Spinal cord (tissue), 10 donors: Measurements from ENCODE around the gene FOXA1. TPM values are rescaled to one million over a fixed set of nuclear protein-coding genes. Genes with fewer than 3 reads are reported as not detected.
"Not testable (repeated sequence)": the region's sequence is repeated elsewhere in the genome, so short reads cannot be mapped to it uniquely, and the experiment has no call there.

Experiments
- DNase-seq, 6 donors: peaks; one replicate each; pipeline versions ENCODE4 v3.0.0 to v3.0.0-alpha.2; 2013 to 2015; ENCODE audit warnings: low spot score in 6 of 6, low read depth in 4 of 6
- H3K27ac ChIP-seq: one replicate; pipeline ENCODE4 v1.5.1; 2013; ENCODE audit warnings: low read depth, low read length, control low read depth
- H3K27me3 ChIP-seq: one replicate; pipeline ENCODE4 v1.6.1; 2013; ENCODE audit warnings: low read length; ENCODE audit not compliant: control insufficient read depth, insufficient read depth
- H3K36me3 ChIP-seq: one replicate; pipeline ENCODE4 v1.6.1; 2013; ENCODE audit warnings: low read length; ENCODE audit not compliant: control insufficient read depth, insufficient read depth
- H3K4me1 ChIP-seq: one replicate; pipeline ENCODE4 v1.6.1; 2013; ENCODE audit warnings: low read length; ENCODE audit not compliant: control insufficient read depth, insufficient read depth
- H3K4me3 ChIP-seq: one replicate; pipeline ENCODE4 v1.5.1; 2013; ENCODE audit warnings: low read depth, low read length, control low read depth
- H3K9me3 ChIP-seq: one replicate; pipeline ENCODE4 v1.6.1; 2013; ENCODE audit warnings: low read length; ENCODE audit not compliant: control insufficient read depth, insufficient read depth
- WGBS: methylation state at CpG from one replicate; pipeline ENCODE4 v1.1.5; 2013; ENCODE audit warnings: missing lambda C conversion rate; ENCODE audit not compliant: insufficient coverage; 5-methylcytosine and 5-hydroxymethylcytosine counted together
- polyA plus RNA-seq, 2 donors: library from polyadenylated mRNA; unstranded; fragments of 120-200 nt; gene quantifications; one replicate each; pipeline ENCODE4 v1.2.1, GENCODE V29; 2013; ENCODE audit not compliant: insufficient read length in 2 of 2
- total RNA-seq, 2 donors: library from RNA; depleted of rRNA in 1 of 2; stranded (reverse); fragments of 120-200 nt in 1 of 2; fragments of >200 nt in 1 of 2; gene quantifications; one replicate each; pipeline versions ENCODE4 v1.2.3 to v1.2.4, GENCODE V29; 2013 to 2014
- donor health status: healthy.

FOXA1 gene
- total and polyA plus RNA-seq, 4 donors: 0.40 to 4.4 (median 2.5) TPM

DNA sequence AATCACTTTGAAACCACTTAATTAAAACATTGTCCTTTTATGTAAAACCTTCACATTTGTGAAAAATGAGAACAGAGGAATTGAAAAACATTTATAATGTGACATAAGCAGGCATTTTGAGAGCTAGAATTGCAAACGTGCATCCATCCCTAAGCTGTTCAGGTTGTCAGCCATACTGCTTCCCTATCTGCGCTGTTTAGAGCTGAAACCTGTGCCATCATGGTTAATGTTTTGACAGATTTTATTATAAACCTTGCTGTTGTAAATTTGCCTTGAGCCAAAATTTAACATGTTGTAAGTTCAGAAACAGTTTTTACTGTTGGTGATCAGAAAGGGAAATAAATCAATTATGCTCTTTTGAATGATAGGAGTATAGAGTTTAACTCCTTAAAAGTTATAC is 31.9 kb downstream of the FOXA1 start:
- Histone ChIP-seq H3K27me3 (no peaks in the 10 kb centered on the region), H3K36me3 (no peaks in the 10 kb centered on the region), H3K4me3 (no peak overlapping the region), H3K9me3 (no peaks in the 10 kb centered on the region), H3K4me1 (no peaks in the 10 kb centered on the region), H3K27ac (no peak overlapping the region)
- 91% methylated on average over 2 of the region's 2 CpGs for WGBS
- DNase-seq: no peak

DNA sequence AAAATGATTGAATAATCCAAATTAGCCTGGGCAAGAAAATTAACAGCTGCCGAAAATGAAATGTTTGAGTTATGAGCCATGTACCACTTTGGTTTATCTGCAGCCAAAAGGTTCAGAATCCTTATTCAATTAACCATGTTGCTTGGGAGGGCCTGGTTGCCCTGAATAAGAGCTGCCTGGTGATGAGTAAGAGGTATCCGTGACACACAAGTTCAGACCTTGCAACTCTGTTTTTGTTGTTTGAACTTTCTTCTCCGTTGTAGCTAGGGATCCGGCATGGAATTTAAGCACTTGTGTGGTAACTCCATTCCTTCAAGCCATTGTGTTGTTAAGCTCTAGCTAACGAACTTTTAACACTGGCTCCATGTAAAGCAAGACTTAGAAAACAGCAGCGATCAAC is 35.7 kb downstream of the FOXA1 start:
- peak in 2 of 6 donors; percentile 12 to 15 for DNase-seq
- WGBS: 40% methylated on average over 2 of the region's 6 CpGs
- Histone ChIP-seq H3K4me1 (no peaks in the 10 kb centered on the region), H3K27ac (no peak overlapping the region), H3K27me3 (no peaks in the 10 kb centered on the region), H3K4me3 (no peak overlapping the region), H3K9me3 (no peaks in the 10 kb centered on the region), H3K36me3 (no peaks in the 10 kb centered on the region)

DNA sequence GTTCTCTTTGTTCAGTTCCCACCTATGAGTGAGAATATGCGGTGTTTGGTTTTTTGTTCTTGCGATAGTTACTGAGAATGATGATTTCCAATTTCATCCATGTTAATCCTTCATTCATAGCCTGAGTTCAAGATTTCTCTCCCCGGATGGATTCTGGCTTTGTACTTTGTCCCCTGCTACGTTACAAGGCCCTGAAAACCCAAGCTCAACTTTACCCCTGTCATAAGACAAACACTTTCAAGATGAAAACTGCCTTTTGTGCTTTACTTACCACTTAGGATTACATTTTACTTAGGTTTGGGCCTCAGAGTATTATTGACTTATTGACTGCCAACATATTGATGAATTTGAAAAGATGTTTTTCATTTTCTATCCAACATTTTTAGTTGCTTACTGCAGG is 36.3 kb downstream of the FOXA1 start:
- H3K4me3 ChIP-seq: no peak overlapping the region
- H3K4me1 ChIP-seq: no peaks in the 10 kb centered on the region
- no peaks in the 10 kb centered on the region for H3K36me3 ChIP-seq
- WGBS: 95% methylated on average over 2 of the region's 4 CpGs
- H3K27me3 ChIP-seq: no peaks in the 10 kb centered on the region
- DNase-seq: no peak
- peaks cover 2% of the 10 kb centered on the region for H3K9me3 ChIP-seq
- no peak overlapping the region for H3K27ac ChIP-seq

DNA sequence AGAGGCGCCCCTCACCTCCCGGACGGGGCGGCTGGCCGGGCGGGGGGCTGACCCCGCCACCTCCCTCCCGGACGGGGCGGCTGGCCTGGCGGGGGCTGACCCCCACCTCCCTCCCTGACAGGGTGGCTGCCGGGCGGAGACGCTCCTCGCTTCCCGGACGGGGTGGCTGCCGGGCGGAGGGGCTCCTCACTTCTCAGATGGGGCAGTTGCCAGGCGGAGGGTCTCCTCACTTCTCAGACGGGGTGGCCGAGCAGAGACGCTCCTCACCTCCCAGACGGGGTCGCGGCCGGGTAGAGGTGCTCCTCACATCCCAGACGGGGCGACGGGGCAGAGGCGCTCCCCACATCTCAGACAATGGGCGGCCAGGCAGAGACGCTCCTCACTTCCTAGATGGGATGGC is 39.5 kb downstream of the FOXA1 start:
- 54% methylated on average over 7 of the region's 33 CpGs for WGBS
- H3K4me1 ChIP-seq, H3K36me3 ChIP-seq, H3K9me3 ChIP-seq, H3K27ac ChIP-seq, H3K4me3 ChIP-seq, H3K27me3 ChIP-seq, DNase-seq: not testable (repeated sequence)

DNA sequence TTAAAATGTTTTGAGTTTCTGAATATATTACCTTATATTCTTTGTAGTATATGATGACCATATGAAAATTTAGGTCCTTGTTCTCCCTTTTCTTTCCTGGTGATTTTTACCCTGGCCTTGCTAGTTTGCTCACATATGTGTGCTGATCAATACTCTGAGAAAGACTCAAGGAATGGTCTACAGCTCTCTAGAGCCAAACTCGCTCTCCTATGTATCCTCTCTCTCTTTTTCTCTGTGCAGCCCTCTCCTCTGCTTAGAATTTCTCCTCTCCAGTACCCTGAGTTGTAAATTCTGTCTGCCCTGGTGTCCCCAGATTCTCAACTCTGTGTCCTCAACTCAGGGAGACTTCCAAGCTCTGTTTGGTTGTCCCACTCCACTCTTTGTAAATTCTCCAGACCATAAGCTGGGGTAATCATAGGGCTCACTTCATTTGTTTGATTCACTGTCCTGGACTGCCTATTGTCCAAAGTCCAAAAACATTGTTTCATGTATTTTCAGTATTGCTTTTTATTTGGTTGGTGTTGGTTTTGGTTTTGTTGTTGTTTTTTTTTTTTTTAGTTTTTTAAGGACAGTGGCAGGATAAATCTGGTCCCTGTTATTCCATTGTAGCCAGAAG is 41.0 kb downstream of the FOXA1 start:
- no peak for DNase-seq
- peaks cover 2% of the 10 kb centered on the region for H3K9me3 ChIP-seq
- no peaks in the 10 kb centered on the region for H3K4me1 ChIP-seq
- WGBS: 88% methylated on average over 1 of the region's 1 CpG
- H3K27ac ChIP-seq: no peak overlapping the region
- no peaks in the 10 kb centered on the region for H3K27me3 ChIP-seq
- no peak overlapping the region for H3K4me3 ChIP-seq
- H3K36me3 ChIP-seq: no peaks in the 10 kb centered on the region

DNA sequence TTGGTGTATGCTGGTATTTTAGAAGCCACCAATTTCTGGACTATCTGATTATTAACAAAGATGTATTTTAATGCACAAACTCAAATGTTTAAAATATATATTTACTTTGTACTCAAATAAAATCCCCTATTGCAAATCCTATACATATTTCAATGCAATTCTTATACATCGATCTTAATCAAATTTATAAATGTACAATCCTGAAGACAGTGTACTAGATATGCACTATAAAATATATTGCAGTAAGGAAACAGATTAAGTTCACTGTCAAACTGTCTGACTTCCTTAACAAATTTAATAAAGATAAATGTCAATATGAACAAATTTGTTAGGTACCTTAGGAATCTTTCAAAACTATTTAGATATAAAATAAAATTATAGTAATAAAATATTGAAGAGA is 43.9 kb downstream of the FOXA1 start:
- H3K4me3 ChIP-seq: no peak overlapping the region
- no CpG with 5 or more reads among the region's 1 CpG for WGBS

DNA sequence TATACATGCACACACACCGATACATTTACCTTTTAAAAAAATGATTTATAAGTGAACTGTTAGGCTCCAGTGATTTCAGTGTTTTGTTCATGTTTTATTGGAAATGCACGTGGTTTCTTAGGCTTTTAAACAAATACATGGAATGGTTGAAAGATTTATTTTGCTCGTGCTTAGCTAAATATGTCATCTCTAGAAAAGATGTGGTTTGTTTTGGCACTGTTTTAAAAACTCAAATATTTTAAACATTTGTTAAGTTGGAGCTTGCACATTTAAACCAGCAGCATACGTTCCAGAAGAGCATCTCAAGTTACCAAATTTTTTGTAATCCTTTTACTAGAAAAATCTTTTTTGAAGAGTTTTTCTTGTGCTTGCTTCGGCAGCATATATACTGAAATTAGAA is 44.5 kb downstream of the FOXA1 start:
- no peaks in the 10 kb centered on the region for H3K4me1 ChIP-seq

More for the DNA sequence above, 43.9 kb downstream of the FOXA1 start:
- Histone ChIP-seq H3K27me3 (no peaks in the 10 kb centered on the region), H3K4me1 (no peaks in the 10 kb centered on the region), H3K27ac (no peak overlapping the region), H3K9me3 (peaks cover 2% of the 10 kb centered on the region), H3K36me3 (no peaks in the 10 kb centered on the region)
- no peak for DNase-seq

DNA sequence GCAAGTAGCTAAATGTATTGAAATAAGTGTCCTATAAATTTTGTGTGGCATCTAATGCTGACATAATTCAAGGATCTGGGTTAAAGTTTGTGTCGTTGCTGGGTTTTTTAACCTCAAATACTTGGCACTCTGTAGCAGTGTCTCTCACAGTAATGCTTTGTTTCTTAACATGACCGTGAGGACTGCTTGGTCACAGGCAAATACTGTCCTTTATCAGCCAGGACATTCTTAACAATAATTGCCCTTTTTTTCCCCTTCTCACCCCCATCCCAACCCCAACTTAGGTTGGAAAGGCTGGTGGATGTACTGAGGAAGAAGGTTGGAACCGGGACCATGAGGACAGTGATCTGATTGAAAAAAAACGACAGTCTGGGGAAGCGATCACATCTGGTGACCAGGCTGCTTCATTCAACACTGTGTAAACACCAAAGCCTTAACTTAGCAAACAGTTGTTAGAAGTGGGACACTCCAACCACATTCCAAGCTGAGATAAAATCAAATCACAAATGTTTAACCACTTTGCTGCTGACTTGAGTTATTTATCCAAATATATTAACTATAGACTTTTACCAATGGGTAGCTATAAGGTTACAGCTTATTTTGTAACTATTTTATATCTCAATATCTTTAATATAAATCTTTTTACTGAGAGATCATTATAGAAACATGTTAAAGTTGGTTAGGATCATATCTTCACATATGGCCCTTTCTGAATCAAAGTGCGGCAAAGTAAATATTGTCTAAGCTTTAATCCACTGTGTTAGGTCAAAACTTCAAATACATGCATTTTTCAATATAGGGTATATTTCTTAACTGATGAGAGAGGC is 48.2 kb downstream of the FOXA1 start:
- DNase-seq: peak in 2 of 6 donors; percentile 8 to 13
- no peaks in the 10 kb centered on the region for H3K27me3 ChIP-seq
- no CpG with 5 or more reads among the region's 6 CpGs for WGBS
- H3K36me3 ChIP-seq: no peaks in the 10 kb centered on the region
- no peak overlapping the region for H3K4me3 ChIP-seq
- no peaks in the 10 kb centered on the region for H3K4me1 ChIP-seq
- H3K27ac ChIP-seq: no peak overlapping the region
- no peaks in the 10 kb centered on the region for H3K9me3 ChIP-seq

More for the DNA sequence above, 44.5 kb downstream of the FOXA1 start:
- no peak overlapping the region for H3K27ac ChIP-seq
- no peak for DNase-seq
- H3K36me3 ChIP-seq: no peaks in the 10 kb centered on the region
- peaks cover 2% of the 10 kb centered on the region for H3K9me3 ChIP-seq
- WGBS: 86% methylated on average over 1 of the region's 5 CpGs
- no peak overlapping the region for H3K4me3 ChIP-seq
- no peaks in the 10 kb centered on the region for H3K27me3 ChIP-seq

DNA sequence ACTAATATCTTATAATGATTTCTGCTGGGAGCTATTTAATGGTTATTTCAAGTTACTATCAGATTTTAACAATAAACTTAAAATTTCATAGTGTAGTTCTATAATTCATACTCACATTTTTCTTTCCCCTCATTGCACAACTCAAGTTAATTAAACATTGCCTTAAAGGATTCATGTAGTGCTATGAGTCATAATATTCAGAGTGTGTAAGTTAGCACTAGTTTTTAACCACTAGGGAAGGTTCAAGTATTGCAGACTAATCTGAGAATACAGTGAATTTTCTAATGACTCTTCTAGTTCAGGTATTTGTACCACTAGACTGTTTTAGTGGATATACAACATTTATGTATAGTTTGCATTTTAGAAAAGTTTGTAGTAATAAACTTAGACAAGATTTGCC is 49.9 kb downstream of the FOXA1 start:
- H3K4me3 ChIP-seq: no peak overlapping the region
- no peaks in the 10 kb centered on the region for H3K36me3 ChIP-seq
- no peaks in the 10 kb centered on the region for H3K4me1 ChIP-seq
- no peak overlapping the region for H3K27ac ChIP-seq
- H3K9me3 ChIP-seq: no peaks in the 10 kb centered on the region
- H3K27me3 ChIP-seq: no peaks in the 10 kb centered on the region
- no peak for DNase-seq

DNA sequence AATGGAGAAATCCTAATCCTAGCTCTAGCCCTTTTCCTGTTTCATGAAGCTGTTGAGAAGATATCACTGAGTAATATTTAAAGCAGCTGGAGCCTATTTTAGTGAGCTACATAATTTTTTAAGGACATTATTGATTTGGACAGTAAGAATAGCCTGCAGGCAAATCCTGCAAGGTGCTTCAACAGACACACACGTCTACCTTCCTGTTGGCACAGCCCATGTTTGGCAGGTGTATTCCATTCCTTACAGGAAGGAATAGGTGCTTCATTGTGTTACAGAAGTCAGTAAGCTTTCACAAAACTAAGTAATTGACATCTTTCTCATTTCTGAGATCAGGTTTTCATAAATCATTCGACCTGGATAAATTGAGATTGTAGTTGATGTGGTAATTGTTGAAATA is 50.6 kb downstream of the FOXA1 start:
- Histone ChIP-seq H3K9me3 (no peaks in the 10 kb centered on the region), H3K4me3 (no peak overlapping the region), H3K36me3 (no peaks in the 10 kb centered on the region), H3K4me1 (no peaks in the 10 kb centered on the region), H3K27ac (no peak overlapping the region), H3K27me3 (no peaks in the 10 kb centered on the region)
- DNase-seq: no peak
- WGBS: no CpG with 5 or more reads among the region's 2 CpGs
